ENCODE measurements around the gene SCIMP.

DNA sequence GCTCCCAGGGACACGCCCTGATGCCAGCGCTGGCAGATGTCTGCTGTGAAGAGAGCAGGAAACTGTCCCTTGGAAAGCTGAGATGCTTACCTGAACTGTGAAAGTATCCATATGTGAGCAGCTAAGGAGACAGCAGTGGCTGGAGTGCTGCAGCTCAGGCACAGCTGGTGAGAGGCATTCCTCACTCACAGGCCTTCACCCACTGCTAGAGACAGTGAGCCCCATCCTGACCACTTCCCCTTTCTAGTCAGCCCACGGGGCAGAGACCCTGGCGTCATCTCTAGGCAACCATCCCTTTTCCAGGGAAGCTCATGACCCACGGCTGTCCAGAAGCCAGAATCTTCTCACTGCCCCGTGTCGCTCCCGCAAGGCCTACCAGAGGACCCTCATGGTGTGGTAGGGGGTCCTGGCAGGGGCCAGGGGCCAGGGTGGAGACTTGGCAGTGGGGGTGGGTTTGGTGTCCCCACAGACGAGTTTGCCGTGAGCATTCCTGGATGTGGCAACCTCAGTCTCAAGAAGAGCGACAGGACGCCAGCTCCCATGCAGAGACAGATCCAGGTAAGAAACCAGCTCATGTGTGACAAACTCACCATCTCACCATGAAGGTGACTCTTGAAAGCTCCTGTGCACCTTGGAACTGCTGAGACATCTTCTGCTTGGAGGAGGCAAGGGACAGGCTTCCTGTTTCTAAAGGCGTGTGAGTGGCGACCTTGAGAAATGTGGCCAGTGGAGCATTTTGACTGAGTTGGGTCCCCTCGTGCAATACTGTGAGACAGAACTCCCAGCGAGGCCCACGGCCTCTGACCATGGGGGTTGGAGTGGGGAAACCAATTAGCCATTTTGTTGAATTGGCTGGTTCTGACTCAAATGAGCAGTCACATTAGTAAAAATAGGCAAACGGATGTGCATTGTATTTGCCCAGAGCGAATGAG, at the start of gene SCIMP:
- TF ChIP-seq CTCF (IDR thresholded peaks at IDR 0.05) (no peak), POLR2A (IDR thresholded peaks at IDR 0.05) (no peak)
